Hematopoietic multipotent progenitor cell treated with erythropoietin and hydrocortisone succinate and interleukin-3 and kit ligand, for 17 days (in vitro differentiated cells): ENCODE data around the gene MKNK2.
A peak's percentile ranks its signal among the peaks of the same experiment; 100 is the strongest.

Source experiments
- DNase-seq: peaks from one replicate; pipeline ENCODE4 v3.0.0-alpha.2; 2015; ENCODE audit warnings: low spot score

The MKNK2 gene

GRCh38 chr19:2080336-2080988 lies 29.4 kb upstream of the MKNK2 start:
- DNase-seq: no peak

GRCh38 chr19:2079865-2080301 lies 28.8 kb upstream of the MKNK2 start:
- DNase-seq: no peak

- DNase-seq: no peak
Observed at GRCh38 chr19:2079076-2079864, 28.2 kb upstream of the MKNK2 start.

- DNase-seq: no peak
Observed at GRCh38 chr19:2077833-2078619, 27.0 kb upstream of the MKNK2 start.

GRCh38 chr19:2077398-2077797 lies 26.4 kb upstream of the MKNK2 start:
- DNase-seq: no peak

GRCh38 chr19:2076526-2076944 lies 25.5 kb upstream of the MKNK2 start:
- DNase-seq: no peak

- DNase-seq: no peak
Observed at GRCh38 chr19:2072757-2073551, 21.9 kb upstream of the MKNK2 start.

- no peak for DNase-seq
Observed at GRCh38 chr19:2070986-2071673, 20.1 kb upstream of the MKNK2 start.

- DNase-seq: no peak
Observed at GRCh38 chr19:2070436-2070827, 19.4 kb upstream of the MKNK2 start.

- no peak for DNase-seq
Observed at GRCh38 chr19:2064788-2065524, 13.9 kb upstream of the MKNK2 start.

GRCh38 chr19:2064395-2064787 lies 13.3 kb upstream of the MKNK2 start:
- no peak for DNase-seq

GRCh38 chr19:2063824-2064223 lies 12.8 kb upstream of the MKNK2 start:
- DNase-seq: no peak

GRCh38 chr19:2062770-2063169 lies 11.7 kb upstream of the MKNK2 start:
- no peak for DNase-seq

- no peak for DNase-seq
Observed at GRCh38 chr19:2062389-2062729, 11.3 kb upstream of the MKNK2 start.

GRCh38 chr19:2061495-2062388 lies 10.7 kb upstream of the MKNK2 start:
- DNase-seq: peak; percentile 100

- DNase-seq: no peak
Observed at GRCh38 chr19:2060884-2061494, 9.9 kb upstream of the MKNK2 start.

- DNase-seq: peak; percentile 73
Observed at GRCh38 chr19:2059422-2060201, 8.6 kb upstream of the MKNK2 start.
